H9 (cell line): Measurements from ENCODE around the gene QRICH2. TPM values are rescaled to one million over a fixed set of nuclear protein-coding genes. Genes with fewer than 3 reads are reported as not detected.

ENCODE experiments used
- DNase-seq: peaks from one replicate; pipeline ENCODE4 v3.0.0-alpha.2; 2017
- H2AFZ ChIP-seq: one replicate; pipeline ENCODE4 v1.6.1; 2013; ENCODE audit warnings: mild to moderate bottlenecking, low read length, control low read depth, moderate library complexity
- H2AK5ac ChIP-seq: 2 replicates; pipeline ENCODE4 v1.6.1; 2013; ENCODE audit warnings: low read length, control low read depth, mixed read lengths; ENCODE audit not compliant: insufficient read length
- H2BK120ac ChIP-seq: one replicate; pipeline ENCODE4 v1.6.1; 2013; ENCODE audit warnings: low read depth, mild to moderate bottlenecking, low read length, control low read depth, inconsistent platforms; ENCODE audit not compliant: poor library complexity, severe bottlenecking
- H2BK12ac ChIP-seq: 2 replicates; pipeline ENCODE4 v1.6.1; 2013; ENCODE audit warnings: low read length, control low read depth, mixed read lengths, low read depth; ENCODE audit not compliant: insufficient read length
- H2BK15ac ChIP-seq: 2 replicates; pipeline ENCODE4 v1.6.1; 2013; ENCODE audit warnings: low read depth, low read length, control low read depth
- H2BK20ac ChIP-seq: one replicate; pipeline ENCODE4 v1.6.1; 2013; ENCODE audit warnings: low read depth, mild to moderate bottlenecking, low read length, control low read depth, inconsistent platforms; ENCODE audit not compliant: poor library complexity, severe bottlenecking
- H2BK5ac ChIP-seq: 2 replicates; pipeline ENCODE4 v1.6.1; 2013; ENCODE audit warnings: low read length, control low read depth, mixed read lengths; ENCODE audit not compliant: insufficient read length
- H3K14ac ChIP-seq: 2 replicates; pipeline ENCODE4 v1.6.1; 2013; ENCODE audit warnings: low read length, control low read depth; ENCODE audit not compliant: insufficient read depth
- H3K18ac ChIP-seq: 2 replicates; pipeline ENCODE4 v1.6.1; 2013; ENCODE audit warnings: low read depth, mild to moderate bottlenecking, mixed read lengths, low read length, control low read depth; ENCODE audit not compliant: insufficient read length
- H3K23ac ChIP-seq: 2 replicates; pipeline ENCODE4 v1.6.1; 2013; ENCODE audit warnings: low read length, control low read depth, mixed read lengths, low read depth; ENCODE audit not compliant: insufficient read length
- H3K23me2 ChIP-seq: 2 replicates; pipeline ENCODE4 v1.6.1; 2013; ENCODE audit warnings: low read depth, mild to moderate bottlenecking, mixed read lengths, low read length, control low read depth; ENCODE audit not compliant: insufficient read length, poor library complexity, severe bottlenecking
- H3K27ac ChIP-seq: 2 replicates; pipeline ENCODE4 v1.5.1; 2013; ENCODE audit warnings: low read length, control low read depth, mixed read lengths, low read depth; ENCODE audit not compliant: insufficient read length
- H3K27me3 ChIP-seq: 2 replicates; pipeline ENCODE4 v1.6.1; 2013; ENCODE audit warnings: low read length, control low read depth, inconsistent platforms; ENCODE audit not compliant: insufficient read depth
- H3K4ac ChIP-seq: 2 replicates; pipeline ENCODE4 v1.6.1; 2013; ENCODE audit warnings: low read depth, mild to moderate bottlenecking, control low read depth, inconsistent platforms, low read length, moderate library complexity
- H3K4me1 ChIP-seq: 2 replicates; pipeline ENCODE4 v1.6.1; 2013; ENCODE audit warnings: low read length, control low read depth, inconsistent platforms; ENCODE audit not compliant: insufficient read depth
- H3K4me2 ChIP-seq: 2 replicates; pipeline ENCODE4 v1.6.1; 2013; ENCODE audit warnings: low read length, control low read depth, mixed read lengths; ENCODE audit not compliant: insufficient read length, insufficient read depth
- H3K56ac ChIP-seq: 2 replicates; pipeline ENCODE4 v1.6.1; 2013; ENCODE audit warnings: low read depth, mild to moderate bottlenecking, mixed read lengths, low read length, control low read depth; ENCODE audit not compliant: insufficient read length
- H3K79me1 ChIP-seq: 2 replicates; pipeline ENCODE4 v1.6.1; 2013; ENCODE audit warnings: low read depth, mild to moderate bottlenecking, moderate library complexity, low read length, control low read depth, inconsistent platforms; ENCODE audit not compliant: insufficient read depth, poor library complexity, severe bottlenecking
- H3K79me2 ChIP-seq: 2 replicates; pipeline ENCODE4 v1.6.1; 2013; ENCODE audit warnings: low read length, control low read depth, inconsistent platforms; ENCODE audit not compliant: insufficient read depth
- H3K9ac ChIP-seq: 2 replicates; pipeline ENCODE4 v1.6.1; 2013; ENCODE audit warnings: low read length, control low read depth, mixed read lengths; ENCODE audit not compliant: insufficient read length; ENCODE audit errors: extremely low read depth
- H3K9me3 ChIP-seq: one replicate; pipeline ENCODE4 v1.6.1; 2013; ENCODE audit warnings: low read depth, low read length, inconsistent platforms; ENCODE audit not compliant: control insufficient read depth
- H3T11ph ChIP-seq: one replicate; pipeline ENCODE4 v1.6.1; 2013; ENCODE audit warnings: mild to moderate bottlenecking, low read length, control low read depth, inconsistent platforms
- H4K20me1 ChIP-seq: one replicate; pipeline ENCODE4 v1.6.1; 2013; ENCODE audit not compliant: control insufficient read depth, insufficient read length, insufficient read depth
- H4K5ac ChIP-seq: 2 replicates; pipeline ENCODE4 v1.6.1; 2013; ENCODE audit warnings: low read depth, mild to moderate bottlenecking, mixed read lengths, low read length, control low read depth; ENCODE audit not compliant: insufficient read length
- H4K8ac ChIP-seq: replicated peaks from 2 replicates; pipeline ENCODE4 v1.6.1; 2013; ENCODE audit warnings: low read length, control low read depth, mixed read lengths, low read depth; ENCODE audit not compliant: insufficient read length
- H4K91ac ChIP-seq: 2 replicates; pipeline ENCODE4 v1.6.1; 2013; ENCODE audit warnings: low read depth, mild to moderate bottlenecking, moderate library complexity, mixed read lengths, low read length, control low read depth; ENCODE audit not compliant: insufficient read length
- H3K27ac Mint-ChIP-seq, 3 experiments: 2 replicates in 2 of 3; 3 replicates in 1 of 3; pipeline ENCODE4 v1.8.0; 2020 to 2021; ENCODE audit warnings: mixed read lengths in 3 of 3, mild to moderate bottlenecking in 1 of 3, moderate library complexity in 1 of 3
- H3K27me3 Mint-ChIP-seq: 2 replicates; pipeline ENCODE4 v1.8.0; 2021; ENCODE audit warnings: low read depth, mild to moderate bottlenecking, moderate library complexity, mixed read lengths
- H3K36me3 Mint-ChIP-seq, 3 experiments: 2 replicates in 2 of 3; 3 replicates in 1 of 3; pipeline ENCODE4 v1.8.0; 2020 to 2021; ENCODE audit warnings: low read depth in 3 of 3, mixed read lengths in 3 of 3; ENCODE audit not compliant: insufficient read depth in 1 of 3
- H3K4me1 Mint-ChIP-seq, 2 experiments: 2 replicates each; pipeline ENCODE4 v1.8.0; 2020; ENCODE audit warnings: mixed read lengths in 2 of 2
- H3K4me3 Mint-ChIP-seq, 2 experiments: 2 replicates in 1 of 2; 3 replicates in 1 of 2; pipeline ENCODE4 v1.8.0; 2020 to 2021; ENCODE audit warnings: mild to moderate bottlenecking in 2 of 2, mixed read lengths in 2 of 2, moderate library complexity in 1 of 2
- H3K9me3 Mint-ChIP-seq, 2 experiments: 2 replicates in 1 of 2; 3 replicates in 1 of 2; pipeline ENCODE4 v1.8.0; 2020; ENCODE audit warnings: mild to moderate bottlenecking in 2 of 2, mixed read lengths in 2 of 2, moderate library complexity in 1 of 2
- CTCF ChIP-seq: fragments of 200-600 bp; sonication (generic); conservative IDR thresholded peaks from 3 replicates; pipeline ENCODE4 v1.8.0; 2021; ENCODE audit warnings: antibody characterized with exemption, mild to moderate bottlenecking
- WGBS: extraction: QIAGEN DNeasy Blood & Tissue Kit; methylation state at CpG from one replicate; pipeline ENCODE4 v1.1.7; 2013; ENCODE audit warnings: missing lambda C conversion rate, low lambda C conversion rate, mixed read lengths; ENCODE audit not compliant: insufficient read length; ENCODE audit errors: extremely low coverage; 5-methylcytosine and 5-hydroxymethylcytosine counted together
- total RNA-seq: library from RNA; stranded (reverse); gene quantifications from 2 replicates; pipeline ENCODE4 v1.2.1, GENCODE V29; 2021

QRICH2 gene
- total RNA-seq, 1 experiment from 2014 or later = 3.2 TPM

- H3K4me1 Mint-ChIP-seq = peaks cover 8% of the 10 kb centered on the region in 2 experiments
- H4K20me1 ChIP-seq = no peaks in the 10 kb centered on the region
- H3K4ac ChIP-seq = no peak overlapping the region
- H3K14ac ChIP-seq = no peak overlapping the region
- H3K79me1 ChIP-seq = no peaks in the 10 kb centered on the region
- H2BK15ac ChIP-seq = no peak overlapping the region
- no peaks in the 10 kb centered on the region; a peak in 1 of 5 replicates for H3K9me3 Mint-ChIP-seq
- no peak overlapping the region for H3K56ac ChIP-seq
- H2AK5ac ChIP-seq = no peak overlapping the region
- no peak overlapping the region for H2AFZ ChIP-seq
- H3K23me2 ChIP-seq = peaks cover 8% of the 10 kb centered on the region
- no peak overlapping the region for H3K4me3 Mint-ChIP-seq
- no peaks in the 10 kb centered on the region for H3K4me1 ChIP-seq
- H4K8ac ChIP-seq = no peak overlapping the region
- no peak overlapping the region for H3K4me2 ChIP-seq
- DNase-seq = no peak
- H3K36me3 Mint-ChIP-seq = no peaks in the 10 kb centered on the region; a peak in 1 of 7 replicates
- no peak overlapping the region for H2BK5ac ChIP-seq
- no peaks in the 10 kb centered on the region for H3K79me2 ChIP-seq
- H3K27me3 ChIP-seq = peaks cover 10% of the 10 kb centered on the region
- H3K18ac ChIP-seq = no peak overlapping the region
- no peak overlapping the region for H3K27ac Mint-ChIP-seq
- H2BK120ac ChIP-seq = no peak overlapping the region
- H3K27me3 Mint-ChIP-seq = peaks cover 58% of the 10 kb centered on the region
- no peak overlapping the region for H4K5ac ChIP-seq
- H2BK20ac ChIP-seq = no peak overlapping the region
- TF ChIP-seq CTCF = no peak
- no peaks in the 10 kb centered on the region for H3K9me3 ChIP-seq
- H3K27ac ChIP-seq = no peak overlapping the region
- no peak overlapping the region for H4K91ac ChIP-seq
- no peak overlapping the region for H2BK12ac ChIP-seq
- no peak overlapping the region for H3T11ph ChIP-seq
- H3K23ac ChIP-seq = no peak overlapping the region
- no CpG with 5 or more reads among the region's 7 CpGs for WGBS
- no peak overlapping the region for H3K9ac ChIP-seq
Observed at GRCh38 chr17:76237859-76238313, 70.2 kb downstream of the QRICH2 start.
